GM19025 (cell line): ENCODE data around the gene EME2.

Experiments
- ATAC-seq: cut with Tn5 transposase; IDR thresholded peaks from one replicate; pipeline ENCODE4 v1.9.1; 2021; ENCODE audit warnings: mild to moderate bottlenecking, low read depth, moderate library complexity; ENCODE audit not compliant: unreplicated experiment

EME2 gene

GRCh38 chr16:1745181-1745899 is 27.3 kb upstream of the EME2 start:
- ATAC-seq: no peak

GRCh38 chr16:1745900-1746692 is 26.5 kb upstream of the EME2 start:
- no peak for ATAC-seq

GRCh38 chr16:1746693-1747195 is 25.9 kb upstream of the EME2 start:
- no peak for ATAC-seq

- ATAC-seq: no peak
Observed at GRCh38 chr16:1747934-1748333, 24.7 kb upstream of the EME2 start.

GRCh38 chr16:1749152-1750117 is 23.2 kb upstream of the EME2 start:
- ATAC-seq: no peak

GRCh38 chr16:1751946-1752345 is 20.7 kb upstream of the EME2 start:
- ATAC-seq: no peak

- ATAC-seq: no peak
Observed at GRCh38 chr16:1752853-1753252, 19.8 kb upstream of the EME2 start.

- no peak for ATAC-seq
Observed at GRCh38 chr16:1754204-1754603, 18.4 kb upstream of the EME2 start.

GRCh38 chr16:1757714-1758461 is 14.7 kb upstream of the EME2 start:
- ATAC-seq: no peak

- no peak for ATAC-seq
Observed at GRCh38 chr16:1758923-1759322, 13.7 kb upstream of the EME2 start.

- ATAC-seq: no peak
Observed at GRCh38 chr16:1759511-1759910, 13.1 kb upstream of the EME2 start.

GRCh38 chr16:1760911-1761310 is 11.7 kb upstream of the EME2 start:
- ATAC-seq: no peak

GRCh38 chr16:1761751-1762150 is 10.9 kb upstream of the EME2 start:
- ATAC-seq: no peak

GRCh38 chr16:1762196-1762878 is 10.3 kb upstream of the EME2 start:
- ATAC-seq: no peak

- no peak for ATAC-seq
Observed at GRCh38 chr16:1762879-1763520, 9.6 kb upstream of the EME2 start.

- no peak for ATAC-seq
Observed at GRCh38 chr16:1763521-1764511, 8.8 kb upstream of the EME2 start.

- ATAC-seq: no peak
Observed at GRCh38 chr16:1764971-1765370, 7.6 kb upstream of the EME2 start.

- ATAC-seq: no peak
Observed at GRCh38 chr16:1765826-1766225, 6.8 kb upstream of the EME2 start.
